NT2/D1 (cell line): ENCODE data around the gene SLA2.

Experiments
- DNase-seq: peaks from one replicate; pipeline ENCODE4 v3.0.0-alpha.2; 2011; ENCODE audit warnings: low read depth, low spot score
- H3K27me3 ChIP-seq: 2 replicates; pipeline ENCODE4 v1.6.0; 2011; ENCODE audit warnings: mild to moderate bottlenecking; ENCODE audit not compliant: insufficient read length, insufficient read depth
- H3K36me3 ChIP-seq: 2 replicates; pipeline ENCODE4 v1.6.1; 2011; ENCODE audit warnings: mild to moderate bottlenecking, low read length, mixed read lengths; ENCODE audit not compliant: insufficient read depth, insufficient read length
- H3K4me1 ChIP-seq: 2 replicates; pipeline ENCODE4 v1.5.1; 2011; ENCODE audit not compliant: insufficient read depth, insufficient read length
- H3K4me3 ChIP-seq: 2 replicates; pipeline ENCODE4 v1.5.1; 2011; ENCODE audit warnings: low read depth; ENCODE audit not compliant: insufficient read length
- H3K9ac ChIP-seq: 2 replicates; pipeline ENCODE4 v1.6.0; 2011; ENCODE audit warnings: low read depth; ENCODE audit not compliant: insufficient read length
- H3K9me3 ChIP-seq: 2 replicates; pipeline ENCODE4 v1.5.1; 2011; ENCODE audit warnings: mild to moderate bottlenecking, low read length; ENCODE audit not compliant: insufficient read depth
- SUZ12 ChIP-seq: IDR thresholded peaks from 2 replicates; pipeline ENCODE4 v1.6.1; 2011; ENCODE audit not compliant: insufficient read length, insufficient read depth; ENCODE audit errors: extremely low read depth
- YY1 ChIP-seq: IDR thresholded peaks from 2 replicates; pipeline ENCODE4 v1.6.1; 2011; ENCODE audit not compliant: insufficient read length, insufficient read depth
- ZNF274 ChIP-seq: IDR thresholded peaks from 2 replicates; pipeline ENCODE4 v1.6.1; 2011; ENCODE audit warnings: mild to moderate bottlenecking, low read depth, low read length

The SLA2 gene

GRCh38 chr20:36663031-36663430 is 17.0 kb upstream of the SLA2 start:
- TF ChIP-seq SUZ12 (no peak), ZNF274 (no peak), YY1 (no peak)
- no peak for DNase-seq

DNA sequence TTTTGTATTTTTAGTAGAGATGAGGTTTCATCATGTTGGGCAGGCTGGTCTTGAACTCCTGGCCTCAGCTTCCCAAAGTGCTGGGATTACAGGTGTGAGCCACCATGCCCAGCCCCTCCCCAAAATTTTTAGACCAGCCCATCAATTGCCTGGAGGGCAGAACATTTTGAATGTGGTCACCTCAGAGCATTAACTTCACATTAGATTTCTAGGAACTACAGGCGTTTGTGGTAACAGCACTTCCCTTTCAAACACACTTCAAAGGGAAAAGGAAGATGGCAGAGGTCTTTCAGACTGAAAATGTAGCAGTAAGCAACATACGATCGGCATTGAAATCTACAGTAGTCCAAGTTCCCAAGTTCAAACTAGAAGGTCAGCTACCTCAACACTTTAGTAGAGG is 12.3 kb upstream of the SLA2 start:
- H3K27me3 ChIP-seq: no peaks in the 10 kb centered on the region
- no peaks in the 10 kb centered on the region for H3K9me3 ChIP-seq
- no peak overlapping the region for H3K9ac ChIP-seq
- no peak for TF ChIP-seq ZNF274
- no peak for TF ChIP-seq YY1
- TF ChIP-seq SUZ12: no peak
- peaks cover 5% of the 10 kb centered on the region for H3K4me1 ChIP-seq
- DNase-seq: no peak
- H3K36me3 ChIP-seq: peaks cover 21% of the 10 kb centered on the region
- no peak overlapping the region for H3K4me3 ChIP-seq

More at GRCh38 chr20:36663031-36663430, 17.0 kb upstream of the SLA2 start:
- no peak overlapping the region for H3K9ac ChIP-seq
- H3K9me3 ChIP-seq: no peaks in the 10 kb centered on the region
- no peak overlapping the region for H3K4me3 ChIP-seq
- H3K36me3 ChIP-seq: peaks cover 8% of the 10 kb centered on the region
- H3K27me3 ChIP-seq: no peaks in the 10 kb centered on the region
- no peaks in the 10 kb centered on the region for H3K4me1 ChIP-seq

DNA sequence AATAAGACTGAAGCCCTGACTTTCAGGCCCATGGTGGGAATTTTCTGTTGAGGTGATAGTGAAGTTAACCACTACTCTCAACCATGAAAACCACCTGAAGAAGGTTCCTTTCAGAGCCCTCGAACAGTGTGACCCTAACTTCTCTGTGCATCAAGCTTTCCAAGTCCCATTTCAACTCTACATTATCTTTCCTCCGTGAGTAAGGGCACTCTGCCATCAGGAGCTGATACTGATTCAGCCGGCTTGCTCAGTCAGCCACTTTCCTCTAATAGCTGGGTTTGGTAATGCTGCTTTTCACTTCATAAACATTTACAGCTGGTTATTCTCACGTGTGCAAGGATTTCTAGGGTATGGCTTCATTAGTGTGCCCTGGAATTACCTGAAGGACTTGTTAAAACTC is 10.7 kb upstream of the SLA2 start:
- H3K4me1 ChIP-seq: peaks cover 5% of the 10 kb centered on the region
- H3K9ac ChIP-seq: no peak overlapping the region
- no peak for DNase-seq
- no peak overlapping the region for H3K4me3 ChIP-seq
- H3K9me3 ChIP-seq: no peaks in the 10 kb centered on the region
- peaks cover 30% of the 10 kb centered on the region for H3K36me3 ChIP-seq
- TF ChIP-seq YY1: no peak
- no peak for TF ChIP-seq ZNF274
- no peak for TF ChIP-seq SUZ12
- H3K27me3 ChIP-seq: no peaks in the 10 kb centered on the region

GRCh38 chr20:36655004-36655403 is 9.0 kb upstream of the SLA2 start:
- TF ChIP-seq YY1: no peak
- no peak for TF ChIP-seq ZNF274
- no peak for TF ChIP-seq SUZ12
- no peak for DNase-seq
- peaks cover 35% of the 10 kb centered on the region for H3K36me3 ChIP-seq

GRCh38 chr20:36654506-36654905 is 8.5 kb upstream of the SLA2 start:
- H3K27me3 ChIP-seq: no peaks in the 10 kb centered on the region
- no peak overlapping the region for H3K4me3 ChIP-seq
- DNase-seq: no peak
- no peak overlapping the region for H3K9ac ChIP-seq
- TF ChIP-seq ZNF274 (no peak), SUZ12 (no peak), YY1 (no peak)
- peaks cover 5% of the 10 kb centered on the region for H3K4me1 ChIP-seq
- peaks cover 35% of the 10 kb centered on the region for H3K36me3 ChIP-seq
- no peaks in the 10 kb centered on the region for H3K9me3 ChIP-seq

More at GRCh38 chr20:36655004-36655403, 9.0 kb upstream of the SLA2 start:
- no peaks in the 10 kb centered on the region for H3K27me3 ChIP-seq
- H3K9ac ChIP-seq: no peak overlapping the region
- no peaks in the 10 kb centered on the region for H3K9me3 ChIP-seq
- no peak overlapping the region for H3K4me3 ChIP-seq
- H3K4me1 ChIP-seq: peaks cover 5% of the 10 kb centered on the region

- Histone ChIP-seq H3K9me3 (no peaks in the 10 kb centered on the region), H3K4me1 (peaks cover 5% of the 10 kb centered on the region), H3K27me3 (no peaks in the 10 kb centered on the region), H3K4me3 (no peak overlapping the region), H3K36me3 (peaks cover 35% of the 10 kb centered on the region), H3K9ac (no peak overlapping the region)
- no peak for DNase-seq
- TF ChIP-seq SUZ12 (no peak), ZNF274 (no peak), YY1 (no peak)
These were observed 7.5 kb upstream of the SLA2 start for GRCh38 chr20:36653456-36653855.

- no peak overlapping the region for H3K9ac ChIP-seq
- DNase-seq: no peak
- TF ChIP-seq ZNF274: no peak
- no peak for TF ChIP-seq YY1
- TF ChIP-seq SUZ12: no peak
These were observed 1.5 kb upstream of the SLA2 start for GRCh38 chr20:36647196-36648121.

More at GRCh38 chr20:36647196-36648121, 1.5 kb upstream of the SLA2 start:
- H3K4me1 ChIP-seq: peaks cover 16% of the 10 kb centered on the region
- H3K36me3 ChIP-seq: peaks cover 7% of the 10 kb centered on the region
- H3K27me3 ChIP-seq: no peaks in the 10 kb centered on the region
- H3K4me3 ChIP-seq: no peak overlapping the region
- H3K9me3 ChIP-seq: no peaks in the 10 kb centered on the region
